Measurements from ENCODE around the gene ZNF521.
A peak's percentile ranks its signal among the peaks of the same experiment; 100 is the strongest.

The ZNF521 gene

GRCh38 chr18:25167612-25168410 lies 184.2 kb downstream of the ZNF521 start:
- in situ Hi-C loops (cut with MboI; ENCODE audit: low pct_unique_long_range_greater_than_20kb, low sequenced_read_pairs, unreplicated experiment) = no loop called here
- no peak for TF ChIP-seq CTCF (IDR thresholded peaks at IDR 0.05; ENCODE audit: extremely low read depth, insufficient read depth, missing control alignments)
- DNase-seq (ENCODE audit: low spot score) = no peak

DNA sequence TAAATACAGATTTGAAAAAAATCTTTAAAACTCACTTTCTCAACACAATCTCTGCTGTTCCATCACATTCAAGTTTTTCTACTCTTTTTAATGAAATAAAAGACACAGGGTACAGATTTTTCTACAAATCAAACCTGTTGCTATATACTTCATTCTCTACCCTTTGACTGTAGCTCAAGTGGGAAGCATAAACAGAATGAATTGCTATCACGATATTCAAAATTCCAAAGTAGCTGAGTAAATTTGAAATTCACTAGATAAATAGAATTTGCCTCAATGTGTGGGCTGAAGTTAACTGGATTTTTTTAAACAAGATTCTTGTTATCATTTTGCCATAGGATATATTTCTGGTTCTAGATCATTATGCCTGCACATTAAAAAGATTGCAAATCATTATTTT lies 185.9 kb downstream of the ZNF521 start:
- no peak for TF ChIP-seq CTCF (IDR thresholded peaks at IDR 0.05; ENCODE audit: extremely low read depth, insufficient read depth, missing control alignments)
- DNase-seq (ENCODE audit: low spot score) = no peak
- in situ Hi-C loops (cut with MboI; ENCODE audit: low pct_unique_long_range_greater_than_20kb, low sequenced_read_pairs, unreplicated experiment) = no loop called here

DNA sequence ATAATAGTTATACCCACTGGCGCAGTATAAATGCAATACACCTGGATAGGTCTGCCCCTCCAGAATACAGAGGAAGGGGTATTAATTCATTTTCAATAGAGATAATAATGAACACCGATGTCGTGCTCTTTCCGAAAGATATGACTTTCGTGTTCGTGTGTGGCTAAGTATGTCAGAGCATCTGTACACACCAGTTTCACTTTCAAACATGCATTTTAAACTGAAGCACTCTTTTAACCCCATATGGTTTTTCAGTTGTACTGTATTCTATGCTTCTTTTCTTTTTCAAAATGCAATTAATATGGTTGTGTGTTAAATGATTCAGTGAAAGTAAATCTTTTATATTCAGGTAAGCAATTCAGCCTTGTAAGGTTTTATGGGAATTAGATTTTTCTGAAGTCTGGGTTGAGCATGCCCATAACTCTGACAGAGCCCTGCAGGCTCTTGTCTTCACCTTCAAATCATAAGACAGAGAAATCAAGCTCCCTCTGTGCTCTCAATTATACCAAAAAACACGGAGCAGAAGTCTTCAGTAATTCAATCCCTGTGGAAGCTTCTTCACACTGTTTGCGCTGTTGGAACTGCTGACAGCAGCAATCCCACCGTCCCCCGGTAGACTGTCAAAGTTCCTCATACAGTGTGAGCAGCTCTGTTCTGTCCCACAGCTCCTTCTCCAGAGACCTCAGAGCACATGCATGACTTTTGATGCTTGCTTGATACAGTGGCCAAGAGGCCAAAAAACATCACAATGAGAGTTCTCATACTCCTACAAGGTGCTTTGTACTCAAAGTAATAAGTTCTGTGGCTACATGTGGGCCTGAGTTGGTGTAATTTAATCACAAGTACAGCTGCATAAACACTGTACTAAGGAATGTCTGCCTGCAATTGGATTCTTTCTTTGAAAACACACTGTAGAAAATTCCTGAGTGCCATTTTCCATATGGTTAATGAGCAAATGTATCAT lies 186.8 kb downstream of the ZNF521 start:
- in situ Hi-C loops (cut with MboI; ENCODE audit: low pct_unique_long_range_greater_than_20kb, low sequenced_read_pairs, unreplicated experiment) = no loop called here
- DNase-seq (ENCODE audit: low spot score) = peak; percentile 47
- TF ChIP-seq CTCF (IDR thresholded peaks at IDR 0.05; ENCODE audit: extremely low read depth, insufficient read depth, missing control alignments) = no peak

- in situ Hi-C loops (cut with MboI; ENCODE audit: low pct_unique_long_range_greater_than_20kb, low sequenced_read_pairs, unreplicated experiment) = no loop called here
- no peak for TF ChIP-seq CTCF (IDR thresholded peaks at IDR 0.05; ENCODE audit: extremely low read depth, insufficient read depth, missing control alignments)
- DNase-seq (ENCODE audit: low spot score) = no peak
Observed at GRCh38 chr18:25164211-25164847, 187.6 kb downstream of the ZNF521 start.

DNA sequence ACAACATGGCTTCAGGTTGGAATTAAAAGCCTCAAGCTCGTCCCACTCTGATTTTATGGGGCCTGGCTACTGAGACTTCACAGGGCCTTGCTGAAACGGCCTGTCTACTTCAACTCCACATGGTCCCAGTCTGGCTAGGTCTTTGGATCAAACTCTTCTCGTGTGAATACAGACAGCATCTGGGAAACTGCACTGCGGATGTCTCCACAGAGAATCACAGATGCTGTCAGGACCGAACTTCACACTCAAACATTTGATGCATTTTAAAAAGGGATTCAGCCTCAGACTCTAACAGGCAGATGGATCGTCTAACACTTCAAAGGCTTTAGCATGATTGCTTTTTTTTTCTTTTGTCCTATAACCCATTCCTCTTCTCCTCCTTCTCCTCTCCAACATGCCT lies 198.5 kb downstream of the ZNF521 start:
- in situ Hi-C loops (cut with MboI; ENCODE audit: low pct_unique_long_range_greater_than_20kb, low sequenced_read_pairs, unreplicated experiment) = no loop called here
- no peak for TF ChIP-seq CTCF (IDR thresholded peaks at IDR 0.05; ENCODE audit: extremely low read depth, insufficient read depth, missing control alignments)
- no peak for DNase-seq (ENCODE audit: low spot score)

DNA sequence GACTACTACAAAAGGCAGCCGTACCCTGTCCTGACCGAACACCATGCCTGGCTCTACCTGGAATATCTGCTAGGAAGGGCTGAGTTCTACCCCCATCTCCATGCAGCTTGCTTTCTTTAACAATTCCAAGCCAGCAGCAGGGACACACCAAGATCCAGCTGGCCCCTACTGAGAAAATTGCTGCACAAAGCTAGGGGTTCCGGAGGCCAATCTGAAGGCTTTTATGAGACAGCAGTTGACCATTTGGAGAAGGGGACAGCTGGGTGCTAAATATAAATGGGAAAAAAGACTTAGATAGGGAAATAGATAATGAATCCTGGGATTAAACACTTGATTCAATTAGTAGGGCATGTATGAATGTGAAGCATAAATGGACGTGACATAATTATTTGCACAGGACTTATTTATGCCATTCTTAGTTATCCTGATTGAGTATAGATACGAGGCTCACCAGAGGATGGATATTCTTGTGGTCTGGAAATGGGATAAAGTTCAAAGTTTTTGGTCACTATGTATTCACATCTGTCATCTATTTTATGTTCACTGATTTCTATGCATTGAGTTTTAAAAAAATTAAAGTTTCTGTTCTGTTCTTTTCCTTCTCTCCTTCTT lies 204.0 kb downstream of the ZNF521 start:
- no peak for TF ChIP-seq CTCF (IDR thresholded peaks at IDR 0.05; ENCODE audit: extremely low read depth, insufficient read depth, missing control alignments)
- DNase-seq (ENCODE audit: low spot score) = no peak
- in situ Hi-C loops (cut with MboI; ENCODE audit: low pct_unique_long_range_greater_than_20kb, low sequenced_read_pairs, unreplicated experiment) = no loop called here
